CD4-positive, alpha-beta T cell treated with Interferon gamma for 1 hour (primary cell): ENCODE measurements around the gene SKOR2.

Source experiments
- DNase-seq: peaks from one replicate; pipeline ENCODE4 v3.0.0-alpha.2; 2020

Gene SKOR2

DNA sequence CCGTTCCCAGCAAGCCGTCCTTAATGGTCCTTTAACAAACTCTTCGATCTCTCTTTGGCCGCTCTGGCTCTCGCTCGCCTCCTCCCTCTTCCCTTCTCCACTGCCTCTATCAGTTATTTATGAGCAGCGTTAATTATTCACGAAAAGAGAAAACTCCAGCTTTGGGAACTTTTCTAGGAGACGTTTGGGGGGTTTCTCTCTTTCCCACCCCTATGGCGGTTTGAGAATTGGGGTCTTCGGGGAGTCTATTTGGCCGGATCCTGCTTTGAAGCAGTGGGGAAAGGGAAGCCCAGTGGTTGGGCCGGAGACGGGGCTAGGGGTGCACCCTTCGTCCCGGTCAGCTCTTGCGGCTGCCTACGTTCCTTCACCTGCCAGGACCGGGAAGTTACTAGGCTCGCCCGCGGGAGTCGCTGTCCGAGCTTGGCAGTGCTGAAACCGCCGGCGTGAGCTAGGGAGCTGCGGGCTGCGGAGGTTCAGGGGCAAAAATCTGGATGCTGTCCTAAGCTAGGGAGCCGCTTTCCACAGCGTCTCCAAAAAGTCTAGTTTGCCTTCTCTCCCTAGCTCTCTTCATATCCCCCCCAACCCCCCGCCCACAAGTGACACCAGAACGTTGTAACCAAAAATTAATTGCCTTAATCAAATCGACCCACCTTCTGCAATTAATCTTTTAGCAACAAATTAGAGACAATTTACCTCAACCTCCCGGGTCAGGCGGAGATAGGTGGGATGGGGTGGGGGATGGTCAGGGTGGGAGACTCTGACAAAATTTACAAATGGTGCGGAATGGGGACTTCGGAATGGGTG, 8.9 kb upstream of the SKOR2 start:
- no peak for DNase-seq

DNA sequence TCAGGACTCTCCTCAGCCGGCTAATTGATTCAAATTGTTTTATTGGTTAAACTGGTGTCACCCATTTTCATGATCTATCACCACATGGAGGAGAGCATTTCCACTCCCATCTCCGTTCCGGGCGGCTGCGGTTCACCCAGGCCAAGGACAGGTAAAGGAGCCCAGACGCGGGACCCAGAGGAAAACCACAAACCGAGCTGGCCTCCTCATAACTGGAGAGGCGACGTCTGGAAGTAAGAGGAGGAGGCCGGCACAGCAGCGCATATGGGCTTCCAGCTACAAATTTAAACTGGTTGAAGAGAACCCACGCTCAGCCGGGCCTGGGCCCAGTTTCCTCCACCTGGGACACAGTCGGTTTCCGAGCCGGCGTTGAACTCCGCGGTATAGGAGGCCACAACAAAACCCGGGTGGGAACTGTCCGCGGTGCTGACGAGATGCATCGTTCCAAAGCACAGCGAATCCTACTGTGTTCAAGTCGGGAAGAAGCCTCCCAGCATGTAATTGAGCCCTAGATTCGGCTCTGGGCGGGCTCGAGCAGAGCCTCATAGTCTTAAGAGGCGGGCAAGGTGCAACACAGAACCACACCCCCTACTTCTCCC, 3.0 kb upstream of the SKOR2 start:
- no peak for DNase-seq

- DNase-seq: no peak
Observed at GRCh38 chr18:47253101-47253654, 1.7 kb upstream of the SKOR2 start.

- no peak for DNase-seq
Observed at GRCh38 chr18:47250391-47251046, 941 bp downstream of the SKOR2 start.

GRCh38 chr18:47249314-47249981, 2.0 kb downstream of the SKOR2 start:
- no peak for DNase-seq

DNA sequence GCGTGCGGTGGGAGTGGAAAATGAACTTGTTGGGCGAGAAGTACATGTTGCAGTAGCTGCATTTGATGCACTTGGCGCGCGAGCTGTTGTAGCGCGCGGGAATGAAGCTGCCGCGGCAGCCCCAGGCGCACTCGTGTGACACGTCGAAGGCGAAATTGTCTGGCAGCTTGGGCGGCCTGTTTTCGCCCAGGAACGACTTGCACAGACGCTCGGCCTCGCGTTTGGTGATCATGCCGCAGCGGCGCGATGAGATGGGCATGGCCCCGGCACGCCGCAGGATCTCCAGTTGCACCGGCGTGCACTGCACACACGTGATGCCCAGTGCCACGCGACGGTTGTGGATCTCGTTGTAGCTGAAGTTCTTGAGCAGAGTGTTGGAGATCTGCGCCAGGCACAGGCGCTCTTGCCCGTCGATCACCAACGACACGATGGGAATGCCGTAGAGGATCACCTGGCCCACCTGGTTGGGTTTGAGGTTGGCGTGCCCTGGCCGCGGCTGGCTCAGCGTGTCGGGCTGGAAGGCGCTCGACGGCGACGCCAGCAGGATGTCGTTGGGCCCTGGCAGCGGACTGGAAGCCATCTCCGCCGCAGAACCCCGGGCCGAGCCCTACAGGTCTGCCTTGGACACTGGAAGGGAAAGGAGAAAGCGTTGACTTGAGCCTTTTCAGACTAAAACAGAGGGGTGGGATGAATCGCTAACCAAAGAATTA, 2.7 kb downstream of the SKOR2 start:
- DNase-seq: no peak

DNA sequence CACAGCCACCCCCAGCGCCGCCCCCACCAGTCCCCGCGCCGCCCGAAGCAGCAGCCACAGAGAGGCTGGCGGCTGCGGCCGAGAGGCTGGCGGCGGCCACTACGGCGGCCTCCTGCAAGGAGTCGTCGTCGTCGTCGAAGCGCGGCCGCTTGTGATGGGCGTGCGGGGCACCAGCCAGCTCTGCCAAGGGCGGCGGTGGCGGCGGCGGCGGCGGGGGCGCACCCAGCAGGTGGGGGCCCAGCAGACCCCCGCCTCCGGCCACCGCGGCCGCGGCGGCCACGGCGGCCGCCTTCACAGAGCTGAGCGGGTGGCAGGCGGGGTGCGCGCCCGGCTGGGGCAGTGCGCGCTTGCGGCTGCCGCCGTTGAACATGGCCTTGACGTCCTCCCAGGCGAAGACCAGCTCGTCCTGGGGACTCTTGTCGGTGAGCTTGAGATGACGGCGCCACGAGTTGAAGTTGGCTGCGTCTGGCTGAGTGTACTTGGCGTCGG, 3.3 kb downstream of the SKOR2 start:
- no peak for DNase-seq

DNA sequence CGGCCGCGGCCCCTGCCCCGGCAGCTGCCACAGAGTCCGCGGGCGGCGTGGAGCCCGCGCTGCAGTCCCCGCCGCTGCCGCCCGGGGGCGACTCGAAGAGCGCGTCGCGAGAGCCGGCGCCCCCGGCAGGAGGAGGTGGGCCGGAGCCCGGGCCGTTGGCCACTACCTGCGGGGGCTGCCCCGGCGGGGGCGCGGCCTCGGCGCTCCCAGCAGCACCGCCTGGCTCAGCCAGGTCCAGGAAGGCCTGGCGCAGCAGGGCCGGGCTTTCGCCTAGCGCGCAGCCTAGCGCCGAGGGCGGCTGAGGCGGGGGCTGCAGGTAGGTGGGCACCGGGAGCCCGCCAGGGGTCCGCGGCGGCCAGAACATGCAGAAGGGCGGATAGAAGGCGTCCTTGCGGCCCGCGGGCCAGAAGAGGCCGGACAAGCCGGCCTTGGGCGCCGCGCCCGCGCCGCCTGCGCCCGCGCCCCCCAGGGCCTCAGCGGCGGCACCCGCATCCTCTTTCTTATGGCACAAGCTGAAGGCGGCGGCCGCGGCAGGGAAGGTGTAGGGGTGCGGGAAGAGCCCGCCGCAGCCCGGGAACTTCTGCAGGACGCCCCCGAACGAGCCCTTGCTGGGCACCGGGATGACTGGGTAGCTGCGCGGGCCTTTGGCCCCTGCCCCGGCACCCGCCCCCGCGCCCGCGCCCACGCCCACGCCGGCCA, 3.9 kb downstream of the SKOR2 start:
- no peak for DNase-seq

GRCh38 chr18:47247036-47247415, 4.4 kb downstream of the SKOR2 start:
- DNase-seq: no peak

GRCh38 chr18:47246027-47246971, 5.2 kb downstream of the SKOR2 start:
- no peak for DNase-seq

DNA sequence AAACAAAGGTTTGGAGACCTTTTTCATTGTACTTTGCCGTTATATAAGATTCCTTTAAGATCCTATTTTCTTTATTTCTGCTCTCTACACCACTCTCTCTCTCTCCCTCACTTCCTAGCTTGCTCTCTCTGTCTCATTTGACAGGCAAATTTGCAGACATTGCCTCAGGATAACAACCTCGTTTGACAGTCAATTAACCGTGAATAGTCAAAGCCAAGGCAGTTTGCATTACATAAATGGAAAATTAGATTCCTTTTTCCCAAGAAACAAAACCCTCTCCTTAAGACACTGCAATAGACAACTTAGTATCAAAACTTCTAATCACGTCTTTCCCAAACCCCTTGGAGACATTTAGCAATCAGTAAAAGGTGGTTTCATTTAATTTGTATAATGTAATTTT, 7.4 kb downstream of the SKOR2 start:
- DNase-seq: no peak

DNA sequence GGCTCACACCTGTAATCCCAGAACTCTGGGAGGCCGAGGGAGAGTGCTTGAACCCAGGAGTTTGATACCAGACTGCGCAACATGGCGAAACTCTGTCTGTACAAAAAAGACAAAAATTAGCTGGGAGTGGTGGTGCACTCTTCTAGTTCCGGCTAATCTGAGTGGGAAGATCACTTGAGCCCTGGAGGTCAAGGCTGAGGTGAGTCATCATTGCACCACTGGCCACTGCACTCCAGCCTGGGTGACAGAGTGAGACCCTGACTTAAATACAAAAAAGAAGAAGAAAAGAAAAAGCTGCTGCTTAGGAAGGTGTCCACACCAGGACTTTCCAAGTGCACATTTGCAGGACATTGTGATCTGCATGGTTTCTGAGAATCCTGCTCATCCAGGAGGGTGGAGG, 16.4 kb downstream of the SKOR2 start:
- no peak for DNase-seq

- no peak for DNase-seq
Observed at GRCh38 chr18:47226660-47227059, 24.8 kb downstream of the SKOR2 start.

GRCh38 chr18:47215554-47216138, 35.8 kb downstream of the SKOR2 start:
- DNase-seq: no peak

DNA sequence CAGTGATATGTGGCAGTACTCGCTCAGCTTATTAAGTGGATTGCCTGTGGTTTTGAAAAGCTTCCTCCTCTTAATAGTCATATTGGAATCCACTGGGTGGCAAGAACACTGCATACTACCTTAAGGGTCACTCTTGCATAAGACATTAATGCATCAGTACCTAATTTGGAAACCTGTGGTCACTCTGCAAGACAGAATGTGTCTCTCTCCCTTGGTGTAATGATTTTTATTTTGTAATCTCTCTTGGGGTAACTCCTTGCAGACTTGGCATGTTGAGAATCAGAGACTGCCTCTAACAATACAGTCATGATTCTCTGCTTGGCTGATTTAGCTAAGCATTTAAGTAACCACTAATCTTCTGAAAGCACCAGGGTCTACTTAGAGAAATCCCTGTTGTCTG, 42.3 kb downstream of the SKOR2 start:
- no peak for DNase-seq

GRCh38 chr18:47206945-47207637, 44.4 kb downstream of the SKOR2 start:
- DNase-seq: no peak

- no peak for DNase-seq
Observed at GRCh38 chr18:47204908-47205522, 46.4 kb downstream of the SKOR2 start.

DNA sequence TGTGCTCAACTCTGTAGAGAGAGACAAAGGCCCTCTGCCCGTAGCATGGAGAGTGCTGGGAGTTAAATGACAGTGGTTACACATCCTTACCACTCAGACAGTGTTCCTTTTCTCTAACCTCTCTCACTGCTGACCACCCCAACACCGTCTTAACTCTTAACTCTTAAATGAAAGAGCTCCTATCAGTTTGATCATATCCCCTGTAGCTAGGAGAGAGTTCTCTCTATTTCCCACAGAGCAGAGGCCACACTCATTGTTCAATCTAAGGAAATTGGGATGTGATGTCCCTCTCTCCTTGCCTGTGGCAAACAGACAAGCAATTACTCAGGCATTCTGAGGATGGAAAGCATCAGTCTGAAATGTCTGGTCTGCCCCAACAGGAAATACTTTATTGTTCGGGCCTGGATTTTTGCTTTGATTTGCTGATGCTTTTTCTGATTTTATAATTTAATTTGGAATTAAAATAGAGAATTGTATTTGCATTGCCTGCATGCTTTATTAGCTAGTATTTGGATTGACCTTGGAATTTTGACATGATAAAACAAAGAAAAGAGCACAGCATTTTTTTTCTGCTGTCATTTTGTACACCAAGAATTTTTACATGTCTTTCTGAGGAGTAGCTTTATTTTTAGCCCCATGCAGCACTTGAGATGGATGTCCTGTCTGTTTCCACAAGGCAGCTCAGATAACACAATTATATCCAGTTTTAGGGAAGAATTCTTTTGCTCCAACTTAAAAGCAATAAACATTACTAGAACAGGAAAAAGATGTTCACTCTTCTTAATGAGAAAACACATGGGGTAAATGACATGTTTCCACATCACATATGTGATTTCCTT, 47.6 kb downstream of the SKOR2 start:
- no peak for DNase-seq
